Bronchial smooth muscle cell (primary cell): ENCODE measurements around the gene RBMY1E. TPM values are rescaled to one million over a fixed set of nuclear protein-coding genes. Genes with fewer than 3 reads are reported as not detected.

Experiments
- total RNA-seq: library from RNA; depleted of rRNA; stranded (reverse); fragments of >200 nt; gene quantifications from 2 replicates; pipeline ENCODE4 v1.2.1, GENCODE V29; 2014

RBMY1E gene
- total RNA-seq: not detected in 2 replicates

GRCh38 chrY:21917932-21918331, at the start of gene RBMY1E:
Gene RBMY1E, minus strand, starts transcription at chrY:21918032. Its CDS starts 1,978 bp downstream, at chrY:21916054.

GRCh38 chrY:21894426-21894825, 23.4 kb downstream of the RBMY1E start, which contains the start of gene RBMY1D:
Gene RBMY1D, minus strand, starts transcription at chrY:21894526. Its CDS starts 2,013 bp downstream, at chrY:21892513.

Other genes with a start within 250 kb of the RBMY1E start
- gene RBMY1D, start 23.5 kb downstream of the RBMY1E start, total RNA-seq: not detected in 2 replicates